Liver (tissue), 3 donors: ENCODE data around the gene DNMT1.

Experiments
- ATF3 ChIP-seq: IDR thresholded peaks from 2 replicates; pipeline ENCODE4 v1.6.1; 2016; ENCODE audit warnings: antibody characterized with exemption
- CTCF ChIP-seq: fragments of 150-350 bp; IDR thresholded peaks from 2 replicates; pipeline ENCODE4 v1.5.1; 2017; ENCODE audit warnings: improper control_type of control experiment, low read depth, low read length; ENCODE audit not compliant: missing input control
- JUND ChIP-seq, 2 donors: IDR thresholded peaks; 2 replicates each; pipeline ENCODE4 v1.6.1; 2016; ENCODE audit warnings: antibody characterized with exemption in 2 of 2
- MAX ChIP-seq: IDR thresholded peaks from 2 replicates; pipeline ENCODE4 v1.6.1; 2016; ENCODE audit warnings: antibody characterized with exemption
- RAD21 ChIP-seq, 2 donors: IDR thresholded peaks; 2 replicates each; pipeline ENCODE4 v1.6.1; 2016; ENCODE audit warnings: antibody characterized with exemption in 2 of 2, mild to moderate bottlenecking in 2 of 2
- REST ChIP-seq: IDR thresholded peaks from 2 replicates; pipeline ENCODE4 v1.6.1; 2016; ENCODE audit warnings: antibody characterized with exemption, mild to moderate bottlenecking
- RXRA ChIP-seq, 2 donors: IDR thresholded peaks; 2 replicates each; pipeline ENCODE4 v1.6.1; 2017 to 2018; ENCODE audit warnings: antibody characterized with exemption in 2 of 2, mild to moderate bottlenecking in 1 of 2
- TAF1 ChIP-seq: conservative IDR thresholded peaks from 2 replicates; pipeline ENCODE4 v1.6.1; 2016; ENCODE audit warnings: antibody characterized with exemption, mild to moderate bottlenecking
- donor health status: healthy.
- donor health status: healthy.

GRCh38 chr19:10124429-10124828 is 70.3 kb downstream of the DNMT1 start:
- no peak for TF ChIP-seq CTCF
- no peak for TF ChIP-seq RXRA (IDR thresholded peaks at IDR 0.05)
- no peak for TF ChIP-seq TAF1
- TF ChIP-seq JUND (IDR thresholded peaks at IDR 0.05), result no peak
- TF ChIP-seq RAD21 (IDR thresholded peaks at IDR 0.05), result no peak
- TF ChIP-seq REST, result no peak
- TF ChIP-seq MAX, result no peak
- TF ChIP-seq ATF3, result no peak
